Endothelial cell of umbilical vein (primary cell): ENCODE results near the gene SKA1. TPM values are rescaled to one million over a fixed set of nuclear protein-coding genes. Genes with fewer than 3 reads are reported as not detected.

Source experiments
- BruUV-seq: library from RNA; stranded (reverse); fragments of 400-500 nt; replicated peaks from 2 replicates; lab custom pipeline; 2021; lab: Mats Ljungman, UMichigan
- CTCF ChIA-PET: fragments of 300-600, 350-600 bp; sonication (Branson Sonifier 250); formaldehyde crosslinking; loops from one replicate; lab custom pipeline; 2021; ENCODE audit warnings: antibody characterized with exemption, inconsistent platforms; lab: Charles Lee
- POLR2A ChIA-PET: fragments of 300-600, 350-600 bp; sonication (Branson Sonifier 250); formaldehyde crosslinking; loops from one replicate; lab custom pipeline; 2021; ENCODE audit warnings: antibody characterized with exemption, inconsistent platforms; lab: Charles Lee
- DNase-seq: peaks from one replicate; pipeline ENCODE4 v3.0.0-alpha.2; 2011; ENCODE audit warnings: low read depth, low spot score
- FAIRE-seq: peaks from 2 replicates; lab custom pipeline; 2011; peaks lifted over from hg19 to GRCh38; lab: Jason Lieb, UNC
- H2AFZ ChIP-seq: 2 replicates; pipeline ENCODE4 v1.6.0; 2012; ENCODE audit warnings: low read depth, low read length, control low read depth, inconsistent platforms
- H3K27ac ChIP-seq: 2 replicates; pipeline ENCODE4 v1.5.1; 2011; ENCODE audit warnings: low read depth, mild to moderate bottlenecking, control low read depth, low read length, moderate library complexity; ENCODE audit not compliant: insufficient read depth
- H3K27me3 ChIP-seq, 2 experiments: 2 replicates each; pipeline versions ENCODE4 v1.6.0 to v1.6.1; 2011; ENCODE audit warnings: low read length in 2 of 2, mixed read lengths in 1 of 2; ENCODE audit not compliant: control insufficient read depth in 2 of 2, insufficient read depth in 2 of 2
- H3K36me3 ChIP-seq, 2 experiments: 2 replicates in 1 of 2; 3 replicates in 1 of 2; pipeline ENCODE4 v1.5.1; 2011; ENCODE audit warnings: low read length in 2 of 2, mild to moderate bottlenecking in 1 of 2, moderate library complexity in 1 of 2; ENCODE audit not compliant: control insufficient read depth in 2 of 2, insufficient read depth in 2 of 2; ENCODE audit errors: extremely low read depth in 1 of 2
- H3K4me1 ChIP-seq: 3 replicates; pipeline ENCODE4 v1.5.1; 2011; ENCODE audit warnings: mild to moderate bottlenecking, low read length; ENCODE audit not compliant: control insufficient read depth, insufficient read depth; ENCODE audit errors: extremely low read depth
- H3K4me2 ChIP-seq: 2 replicates; pipeline ENCODE4 v1.6.1; 2011; ENCODE audit warnings: low read length, control low read depth, mixed read lengths; ENCODE audit not compliant: insufficient read depth
- H3K4me3 ChIP-seq, 3 experiments: fragments of 200-600 bp in 1 of 3; sonication (generic), shearing (Covaris generic) in 1 of 3; replicated peaks in 1 of 3; 2 replicates each; pipeline ENCODE4 v1.5.1; 2011 to 2016; ENCODE audit warnings: control low read depth in 3 of 3, low read length in 3 of 3, mild to moderate bottlenecking in 2 of 3, inconsistent platforms in 1 of 3, low read depth in 1 of 3, moderate library complexity in 1 of 3; ENCODE audit not compliant: insufficient read depth in 1 of 3
- H3K79me2 ChIP-seq: 2 replicates; pipeline ENCODE4 v1.6.0; 2012; ENCODE audit warnings: low read length, inconsistent platforms; ENCODE audit not compliant: control insufficient read depth, insufficient read depth
- H3K9ac ChIP-seq: replicated peaks from 2 replicates; pipeline ENCODE3; 2011; ENCODE audit warnings: low read length, control low read depth; ENCODE audit not compliant: insufficient read depth; ENCODE audit errors: extremely low read depth
- H3K9me1 ChIP-seq: replicated peaks from 3 replicates; pipeline ENCODE4 v1.6.0; 2011; ENCODE audit warnings: mild to moderate bottlenecking, low read length; ENCODE audit not compliant: control insufficient read depth, insufficient read depth; ENCODE audit errors: extremely low read depth
- H3K9me3 ChIP-seq: replicated peaks from 2 replicates; pipeline ENCODE4 v1.5.1; 2012; ENCODE audit warnings: low read length, inconsistent platforms; ENCODE audit not compliant: control insufficient read depth, insufficient read depth
- H4K20me1 ChIP-seq: replicated peaks from 2 replicates; pipeline ENCODE3; 2011; ENCODE audit warnings: mild to moderate bottlenecking, low read length; ENCODE audit not compliant: control insufficient read depth, insufficient read depth; ENCODE audit errors: extremely low read depth
- CTCF ChIP-seq, 2 donors: IDR thresholded peaks; 1 replicate in 1 of 2; 2 replicates in 1 of 2; pipeline ENCODE4 v1.5.1; 2011; ENCODE audit warnings: low read length in 2 of 2, mild to moderate bottlenecking in 2 of 2, moderate library complexity in 2 of 2, control low read depth in 1 of 2, inconsistent platforms in 1 of 2, low read depth in 1 of 2; ENCODE audit not compliant: insufficient read depth in 1 of 2; ENCODE audit errors: extremely low read depth in 1 of 2
- EZH2 ChIP-seq: IDR thresholded peaks from 2 replicates; pipeline ENCODE4 v1.6.1; 2012; ENCODE audit warnings: borderline replicate concordance, low read depth, mild to moderate bottlenecking, moderate library complexity, low read length, inconsistent platforms; ENCODE audit not compliant: severe bottlenecking
- FOS ChIP-seq: IDR thresholded peaks from 2 replicates; pipeline ENCODE4 v1.6.1; 2011; ENCODE audit warnings: mild to moderate bottlenecking, low read length, moderate library complexity, borderline replicate concordance; ENCODE audit not compliant: insufficient read depth
- GATA2 ChIP-seq: IDR thresholded peaks from 2 replicates; pipeline ENCODE4 v1.7.0; 2011; ENCODE audit warnings: low read depth, mild to moderate bottlenecking, moderate library complexity, mixed read lengths, low read length; ENCODE audit not compliant: insufficient read length, insufficient read depth
- JUN ChIP-seq: IDR thresholded peaks from 2 replicates; pipeline ENCODE4 v1.6.1; 2011; ENCODE audit warnings: borderline replicate concordance, low read depth; ENCODE audit not compliant: insufficient read length, insufficient read depth
- MAX ChIP-seq: IDR thresholded peaks from 2 replicates; pipeline ENCODE4 v1.6.1; 2011; ENCODE audit not compliant: insufficient read depth, insufficient read length
- MYC ChIP-seq: IDR thresholded peaks from one replicate; pipeline ENCODE4 v1.6.1; 2011; ENCODE audit warnings: mild to moderate bottlenecking, low read depth, low read length
- POLR2A ChIP-seq: IDR thresholded peaks from 2 replicates; pipeline ENCODE4 v1.6.1; 2012; ENCODE audit warnings: low read depth, mild to moderate bottlenecking, control low read depth, low read length
- POLR2AphosphoS5 ChIP-seq: IDR thresholded peaks from 2 replicates; pipeline ENCODE4 v1.6.1; 2012; ENCODE audit warnings: low read depth, mild to moderate bottlenecking, control low read depth, low read length, moderate library complexity; ENCODE audit not compliant: insufficient read depth
- dilution Hi-C: fragments of 300-500 bp; cut with MboI; formaldehyde crosslinking; loops from one replicate; pipeline ENCODE4 v1.15.0; 2019; ENCODE audit warnings: low sequenced_read_pairs; ENCODE audit not compliant: extremely low pct_ligation_motif_present
- intact Hi-C: fragments of 100-400 bp; cut with micrococcal nuclease; formaldehyde crosslinking; loops from one replicate; pipeline ENCODE4 v1.10.0; 2022
- polyA plus RNA-seq, 4 experiments: library from polyadenylated mRNA; depleted of rRNA in 3 of 4; stranded (reverse) in 3 of 4; unstranded in 1 of 4; fragments of >200 nt; gene quantifications; 2 replicates each; pipeline versions ENCODE4 v1.2.1 to v1.2.3, GENCODE V29; 2011 to 2012; ENCODE audit warnings: missing spikeins in 1 of 4
- total RNA-seq: library from RNA; stranded (reverse); gene quantifications from 2 replicates; pipeline ENCODE4 v1.2.3, GENCODE V29; 2021

The SKA1 gene
- total and polyA plus RNA-seq, 2 donors (not counting 3 experiments of a cell fraction or from before 2014, with no cell fraction given), result 8.7 to 23.9 TPM

DNA sequence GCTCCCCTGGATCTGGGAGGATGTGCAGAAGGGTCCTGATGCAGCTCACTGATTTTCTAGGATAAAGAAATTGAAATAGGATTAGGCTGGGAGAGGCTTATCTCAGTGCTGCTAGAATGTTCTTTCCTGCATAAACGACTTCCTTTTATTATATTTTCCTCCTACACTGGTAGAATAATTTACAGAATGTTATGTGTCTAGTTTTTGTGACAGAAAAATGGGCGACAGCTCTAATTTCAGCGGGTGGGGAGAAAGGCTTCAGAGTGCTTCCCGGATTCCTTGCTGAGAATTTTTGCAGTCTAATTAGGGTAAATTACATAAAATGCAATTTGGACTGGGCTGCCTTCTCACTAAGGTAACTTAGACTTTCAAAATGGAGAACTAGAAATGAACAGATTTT is 66.2 kb downstream of the SKA1 start:
- DNase-seq, result no peak
- no peaks in the 10 kb centered on the region for H3K4me1 ChIP-seq
- no peak for FAIRE-seq
- no peak overlapping the region for H3K27ac ChIP-seq
- no peak overlapping the region for H3K4me2 ChIP-seq
- no peaks in the 10 kb centered on the region for H3K9me3 ChIP-seq
- ChIA-PET POLR2A (no interaction called here), CTCF (no interaction called here)
- intact Hi-C loops (no loop called here), dilution Hi-C loops (no loop called here)
- H2AFZ ChIP-seq, result no peak overlapping the region
- no peaks in the 10 kb centered on the region for H3K9me1 ChIP-seq
- H3K4me3 ChIP-seq, result no peak overlapping the region
- H4K20me1 ChIP-seq, result no peaks in the 10 kb centered on the region
- TF ChIP-seq FOS, result no peak
- H3K79me2 ChIP-seq, result no peaks in the 10 kb centered on the region
- no peaks in the 10 kb centered on the region for H3K27me3 ChIP-seq
- H3K36me3 ChIP-seq, result no peaks in the 10 kb centered on the region
- no peak overlapping the region for H3K9ac ChIP-seq
- BruUV-seq, result no TSS peak

DNA sequence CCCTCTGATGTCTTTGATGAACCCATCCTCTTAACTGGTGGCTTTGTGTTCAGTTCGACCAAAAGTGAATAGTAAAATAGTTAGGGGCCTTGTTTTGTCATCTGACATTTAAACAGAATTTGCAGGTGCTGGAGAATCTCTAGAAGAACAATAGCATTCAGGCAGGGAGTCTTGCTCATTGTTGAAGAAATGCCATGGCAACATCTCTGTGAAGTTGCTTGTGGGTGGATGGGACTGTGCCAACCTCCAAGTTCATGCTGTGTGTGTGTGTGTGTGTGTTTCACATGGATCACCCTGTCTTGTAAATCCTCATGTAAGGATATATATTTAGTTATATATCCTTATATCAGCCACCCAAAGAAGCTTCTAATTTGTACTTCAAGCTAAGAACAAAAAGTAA is 66.7 kb downstream of the SKA1 start:
- Histone ChIP-seq H3K4me1 (no peaks in the 10 kb centered on the region), H3K9ac (no peak overlapping the region), H4K20me1 (no peaks in the 10 kb centered on the region), H3K9me3 (no peaks in the 10 kb centered on the region), H2AFZ (no peak overlapping the region), H3K27me3 (no peaks in the 10 kb centered on the region), H3K4me3 (no peak overlapping the region), H3K36me3 (no peaks in the 10 kb centered on the region), H3K9me1 (no peaks in the 10 kb centered on the region), H3K4me2 (no peak overlapping the region), H3K79me2 (no peaks in the 10 kb centered on the region), H3K27ac (no peak overlapping the region)
- POLR2A ChIA-PET, result no interaction called here
- intact Hi-C loops (no loop called here), dilution Hi-C loops (no loop called here)
- BruUV-seq, result no TSS peak
- FAIRE-seq, result no peak
- DNase-seq, result no peak
- TF ChIP-seq MYC (no peak), MAX (no peak), JUN (no peak), POLR2AphosphoS5 (no peak), CTCF (IDR thresholded peaks at IDR 0.05; ENCODE audit: extremely low read depth in 1 of 2, insufficient read depth in 1 of 2, low read depth in 1 of 2, low read length in 2 of 2) (no peak), GATA2 (no peak), POLR2A (no peak), EZH2 (no peak), FOS (no peak)
- CTCF ChIA-PET, result interaction anchor here (1.7 kb wide), 1 partner anchor 13 kb away, joined by 8 read pairs; no protein-coding TSS in a partner anchor
